HG02840 (cell line): ENCODE data around the gene TCAP.

Experiments
- ATAC-seq: cut with Tn5 transposase; IDR thresholded peaks from one replicate; pipeline ENCODE4 v1.9.1; 2021; ENCODE audit warnings: mild to moderate bottlenecking, moderate library complexity, moderate number of reproducible peaks; ENCODE audit not compliant: unreplicated experiment, low FRiP score

TCAP gene

DNA sequence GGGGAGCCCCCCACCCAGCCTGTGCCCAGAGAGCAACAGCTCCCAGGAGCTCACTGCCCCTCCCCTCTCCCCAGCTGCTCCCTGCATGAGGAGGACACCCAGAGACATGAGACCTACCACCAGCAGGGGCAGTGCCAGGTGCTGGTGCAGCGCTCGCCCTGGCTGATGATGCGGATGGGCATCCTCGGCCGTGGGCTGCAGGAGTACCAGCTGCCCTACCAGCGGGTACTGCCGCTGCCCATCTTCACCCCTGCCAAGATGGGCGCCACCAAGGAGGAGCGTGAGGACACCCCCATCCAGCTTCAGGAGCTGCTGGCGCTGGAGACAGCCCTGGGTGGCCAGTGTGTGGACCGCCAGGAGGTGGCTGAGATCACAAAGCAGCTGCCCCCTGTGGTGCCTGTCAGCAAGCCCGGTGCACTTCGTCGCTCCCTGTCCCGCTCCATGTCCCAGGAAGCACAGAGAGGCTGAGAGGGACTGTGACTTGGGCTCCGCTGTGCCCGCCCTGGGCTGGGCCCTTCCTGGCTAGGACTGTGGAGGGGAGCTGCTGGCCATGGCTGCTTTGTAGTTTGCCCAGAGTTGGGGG, 584 bp downstream of the TCAP start:
- ATAC-seq: no peak

DNA sequence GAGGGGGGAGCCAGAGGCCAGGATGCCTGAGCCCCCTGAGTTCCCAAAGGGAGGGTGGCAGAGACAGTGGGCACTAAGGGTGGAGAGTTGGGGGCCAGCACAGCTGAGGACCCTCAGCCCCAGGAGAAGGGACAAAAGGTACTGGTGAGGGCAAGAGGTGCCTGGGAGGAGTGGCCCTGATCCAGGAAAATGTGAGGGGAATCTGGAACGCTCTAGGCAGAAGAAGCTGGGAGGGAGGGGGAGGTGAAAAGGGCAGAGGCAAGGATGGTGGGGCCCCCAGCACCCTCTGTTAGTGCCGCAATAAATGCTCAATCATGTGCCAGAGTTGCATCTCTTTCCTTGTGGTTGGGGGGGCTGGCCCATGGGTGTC, 1.1 kb downstream of the TCAP start:
- ATAC-seq: no peak

DNA sequence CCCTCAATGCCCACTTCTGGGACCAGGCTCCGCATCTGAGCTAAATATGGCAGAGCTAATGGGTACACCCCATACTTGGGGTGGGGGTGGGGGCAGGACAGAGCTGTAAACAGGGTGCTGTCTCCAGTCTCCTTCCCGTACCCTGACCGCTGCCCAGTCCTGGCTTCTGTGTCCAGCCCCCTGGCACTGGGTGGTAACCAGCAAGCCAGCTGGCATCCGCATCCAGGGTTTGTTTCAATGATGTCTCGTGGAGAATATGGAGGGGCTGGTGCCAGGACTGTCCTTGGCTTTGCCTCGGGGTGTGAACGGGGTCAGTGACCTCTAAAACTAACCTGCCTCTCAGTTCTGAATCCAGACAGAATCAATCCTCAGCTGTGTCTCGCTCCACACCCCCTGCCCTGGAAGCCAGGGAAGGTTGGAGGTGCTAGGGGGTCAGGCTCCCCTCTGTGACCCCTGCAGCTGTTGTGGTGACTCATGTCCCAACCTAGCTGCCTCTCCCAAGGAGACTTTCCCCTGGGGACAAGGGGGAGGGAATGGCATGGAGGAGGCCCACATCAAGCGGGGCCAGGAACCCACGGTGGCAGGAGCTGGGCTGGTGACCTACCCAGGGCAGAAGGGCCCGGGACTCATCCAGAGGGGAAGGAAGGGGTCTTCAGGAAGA, 1.6 kb downstream of the TCAP start:
- no peak for ATAC-seq

DNA sequence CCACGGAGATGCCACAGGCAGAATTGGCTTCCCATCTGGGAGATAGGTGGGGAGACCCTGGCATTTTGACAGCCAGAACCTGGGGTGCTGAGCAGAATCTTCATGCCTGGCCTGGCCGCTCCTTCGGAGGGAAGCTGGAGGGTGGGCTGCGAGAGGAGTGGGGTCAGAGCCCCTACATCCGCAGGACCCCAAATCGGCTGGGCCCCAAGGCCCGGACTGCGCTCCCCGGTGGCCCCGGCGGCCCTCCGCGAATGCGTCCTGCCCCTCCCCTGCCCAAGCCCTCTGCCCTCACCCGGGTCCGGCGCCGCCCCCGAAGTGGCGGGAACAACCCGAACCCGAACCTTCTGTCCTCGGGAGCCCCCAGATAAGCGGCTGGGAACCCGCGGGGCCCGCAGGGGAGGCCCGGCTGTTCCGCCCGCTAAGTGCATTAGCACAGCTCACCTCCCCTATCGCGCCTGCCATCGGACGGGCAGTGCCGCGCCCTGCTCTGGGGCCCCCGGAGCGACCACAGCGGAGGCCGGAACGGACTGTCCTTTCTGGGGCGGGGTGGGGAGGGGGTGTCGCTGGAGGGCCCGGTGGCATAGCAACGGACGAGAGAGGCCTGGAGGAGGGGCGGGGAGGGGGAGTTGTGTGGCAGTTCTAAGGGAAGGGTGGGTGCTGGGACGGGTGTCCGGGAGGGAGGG, 2.3 kb downstream of the TCAP start:
- ATAC-seq: no peak

DNA sequence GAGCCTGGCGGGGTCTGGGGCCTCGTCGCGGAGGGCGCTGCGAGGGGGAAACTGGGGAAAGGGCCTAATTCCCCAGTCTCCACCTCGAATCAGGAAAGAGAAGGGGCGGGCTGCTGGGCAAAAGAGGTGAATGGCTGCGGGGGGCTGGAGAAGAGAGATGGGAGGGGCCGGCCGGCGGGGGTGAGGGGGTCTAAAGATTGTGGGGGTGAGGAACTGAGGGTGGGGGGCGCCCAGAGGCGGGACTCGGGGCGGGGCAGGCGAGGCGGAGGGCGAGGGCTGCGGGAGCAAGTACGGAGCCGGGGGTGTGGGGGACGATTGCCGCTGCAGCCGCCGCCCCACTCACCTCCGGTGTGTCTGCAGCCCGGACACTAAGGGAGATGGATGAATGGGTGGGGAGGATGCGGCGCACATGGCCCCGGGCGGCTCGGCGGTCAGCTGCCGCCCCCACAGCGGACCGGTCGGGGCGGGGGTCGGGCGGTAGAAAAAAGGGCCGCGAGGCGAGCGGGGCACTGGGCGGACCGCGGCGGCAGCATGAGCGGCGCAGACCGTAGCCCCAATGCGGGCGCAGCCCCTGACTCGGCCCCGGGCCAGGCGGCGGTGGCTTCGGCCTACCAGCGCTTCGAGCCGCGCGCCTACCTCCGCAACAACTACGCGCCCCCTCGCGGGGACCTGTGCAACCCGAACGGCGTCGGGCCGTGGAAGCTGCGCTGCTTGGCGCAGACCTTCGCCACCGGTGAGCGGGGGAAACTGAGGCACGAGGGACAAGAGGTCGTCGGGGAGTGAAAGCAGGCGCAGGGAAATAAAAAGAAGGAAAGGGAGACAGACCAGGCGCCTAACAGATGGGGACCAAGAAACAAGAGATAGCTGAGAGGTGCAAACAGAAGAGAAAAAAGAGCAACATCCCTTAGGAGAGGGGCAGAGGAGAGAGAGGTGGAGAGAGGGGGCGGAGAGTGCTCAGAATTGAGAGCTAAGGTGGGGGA, 3.1 kb downstream of the TCAP start, which contains the start of gene PNMT:
TSS of gene PNMT (plus strand) at position 509 of the 980 bp plus-strand sequence. CDS start at position 532, 23 bp downstream.
- no peak for ATAC-seq

DNA sequence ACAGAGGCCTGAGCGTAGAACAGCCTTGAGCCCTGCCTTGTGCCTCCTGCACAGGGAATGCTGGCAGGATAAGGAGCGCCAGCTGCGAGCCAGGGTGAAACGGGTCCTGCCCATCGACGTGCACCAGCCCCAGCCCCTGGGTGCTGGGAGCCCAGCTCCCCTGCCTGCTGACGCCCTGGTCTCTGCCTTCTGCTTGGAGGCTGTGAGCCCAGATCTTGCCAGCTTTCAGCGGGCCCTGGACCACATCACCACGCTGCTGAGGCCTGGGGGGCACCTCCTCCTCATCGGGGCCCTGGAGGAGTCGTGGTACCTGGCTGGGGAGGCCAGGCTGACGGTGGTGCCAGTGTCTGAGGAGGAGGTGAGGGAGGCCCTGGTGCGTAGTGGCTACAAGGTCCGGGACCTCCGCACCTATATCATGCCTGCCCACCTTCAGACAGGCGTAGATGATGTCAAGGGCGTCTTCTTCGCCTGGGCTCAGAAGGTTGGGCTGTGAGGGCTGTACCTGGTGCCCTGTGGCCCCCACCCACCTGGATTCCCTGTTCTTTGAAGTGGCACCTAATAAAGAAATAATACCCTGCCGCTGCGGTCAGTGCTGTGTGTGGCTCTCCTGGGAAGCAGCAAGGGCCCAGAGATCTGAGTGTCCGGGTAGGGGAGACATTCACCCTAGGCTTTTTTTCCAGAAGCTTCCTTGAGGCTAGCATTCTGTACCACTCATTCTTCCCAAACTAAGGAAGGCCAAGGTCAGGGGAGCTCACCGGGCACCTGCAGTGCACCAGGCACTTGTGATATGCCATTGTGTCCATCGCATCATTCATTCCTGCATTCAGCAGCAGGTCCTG, 5.0 kb downstream of the TCAP start:
- ATAC-seq: no peak

DNA sequence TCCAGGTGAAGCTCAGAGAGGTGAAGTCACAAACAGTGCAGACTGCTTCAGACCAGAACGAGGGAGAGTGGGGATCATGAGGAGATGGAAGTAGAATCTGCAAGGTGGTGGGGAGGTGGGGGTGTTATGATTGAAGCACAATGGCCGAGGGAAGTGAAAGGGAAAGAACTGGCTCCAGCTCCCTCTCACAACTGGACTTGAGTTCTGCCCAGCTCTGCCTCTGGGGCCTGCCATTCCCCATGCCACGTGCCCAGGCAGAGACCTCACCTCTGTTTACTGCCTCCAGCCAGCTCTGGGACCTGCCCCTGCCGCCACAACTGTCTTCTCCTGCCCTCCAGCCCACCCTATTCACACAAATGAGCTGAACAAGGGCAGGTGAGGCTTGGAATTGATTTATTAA, 5.6 kb downstream of the TCAP start:
- no peak for ATAC-seq

DNA sequence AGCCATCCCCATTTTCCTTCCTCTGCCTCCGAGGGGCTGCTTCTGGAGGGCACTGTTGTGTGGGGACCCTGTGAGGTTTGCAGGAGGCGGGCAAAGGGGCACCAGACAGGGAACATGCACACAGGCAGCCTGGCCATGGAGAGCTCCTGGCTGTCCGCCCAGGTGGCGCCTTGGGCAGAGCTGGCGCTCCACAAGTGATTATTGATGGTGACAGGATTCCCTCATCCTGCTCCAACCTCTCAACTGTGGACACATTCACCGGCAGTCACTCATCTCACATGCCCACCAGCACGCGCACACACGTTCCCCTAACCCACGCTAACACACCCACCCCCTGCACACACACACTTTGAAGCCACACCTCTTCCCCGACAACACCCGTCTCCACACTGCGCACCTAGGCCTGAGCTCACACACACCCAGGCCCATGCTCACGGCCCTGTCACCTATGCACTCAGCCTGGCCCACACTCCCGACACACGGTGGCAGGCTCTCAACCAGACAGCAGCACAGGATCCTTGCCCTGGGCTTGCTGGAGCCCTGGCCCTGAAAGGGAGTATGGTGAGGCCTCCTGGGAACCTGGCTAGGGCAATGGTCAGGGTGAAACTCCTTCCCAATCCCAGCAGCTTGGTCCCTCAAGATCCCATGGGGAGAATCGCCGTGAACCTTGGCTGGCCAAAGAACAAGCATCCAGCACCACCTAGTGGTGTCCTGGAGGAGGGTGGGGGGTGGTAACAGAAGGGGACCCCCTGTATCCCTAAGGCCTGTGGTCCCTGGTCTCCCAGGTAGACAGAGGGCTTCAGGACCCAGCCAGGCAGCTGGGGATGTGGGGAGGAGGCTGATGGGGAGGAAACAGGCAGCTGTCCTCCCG, 6.7 kb downstream of the TCAP start:
- no peak for ATAC-seq

DNA sequence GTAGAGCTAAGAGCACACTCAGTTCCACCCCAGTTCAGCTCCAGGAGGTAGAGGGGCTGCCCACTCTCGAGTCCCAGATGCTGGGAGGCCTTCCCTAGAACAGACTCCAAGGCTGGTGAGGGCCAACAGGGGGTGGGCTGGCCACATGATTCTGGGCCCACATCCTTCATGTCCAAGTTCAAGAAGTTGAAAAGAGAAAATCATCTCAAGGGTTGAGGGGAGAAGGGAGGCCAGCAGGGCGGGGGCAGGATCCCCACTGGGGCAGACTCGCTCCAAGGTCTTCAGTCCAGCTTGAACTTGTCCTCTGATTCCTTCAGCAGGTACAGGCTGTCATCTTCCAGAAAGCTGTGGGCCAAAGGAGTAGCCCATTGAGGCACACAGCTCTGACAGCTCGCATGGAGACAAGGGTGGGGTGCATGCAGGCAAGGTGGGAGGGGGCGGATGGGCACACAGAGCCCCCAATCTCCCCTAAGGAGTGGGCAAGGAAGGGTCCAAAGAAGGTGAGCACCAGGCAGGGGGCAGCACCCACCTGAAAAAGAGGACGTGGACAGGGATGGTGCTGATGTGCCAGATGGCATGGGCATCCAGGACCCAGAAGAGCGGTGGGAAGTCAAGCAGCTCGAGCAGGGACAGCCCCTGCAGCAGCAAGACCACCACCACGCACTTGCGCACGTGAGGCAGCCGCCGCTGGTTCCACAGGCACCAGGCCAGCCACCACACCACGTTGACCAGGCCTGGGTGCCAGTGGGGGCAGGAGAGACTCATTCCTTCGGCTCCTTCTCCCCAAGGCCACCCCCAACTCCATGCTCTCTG, 7.6 kb downstream of the TCAP start:
- no peak for ATAC-seq

DNA sequence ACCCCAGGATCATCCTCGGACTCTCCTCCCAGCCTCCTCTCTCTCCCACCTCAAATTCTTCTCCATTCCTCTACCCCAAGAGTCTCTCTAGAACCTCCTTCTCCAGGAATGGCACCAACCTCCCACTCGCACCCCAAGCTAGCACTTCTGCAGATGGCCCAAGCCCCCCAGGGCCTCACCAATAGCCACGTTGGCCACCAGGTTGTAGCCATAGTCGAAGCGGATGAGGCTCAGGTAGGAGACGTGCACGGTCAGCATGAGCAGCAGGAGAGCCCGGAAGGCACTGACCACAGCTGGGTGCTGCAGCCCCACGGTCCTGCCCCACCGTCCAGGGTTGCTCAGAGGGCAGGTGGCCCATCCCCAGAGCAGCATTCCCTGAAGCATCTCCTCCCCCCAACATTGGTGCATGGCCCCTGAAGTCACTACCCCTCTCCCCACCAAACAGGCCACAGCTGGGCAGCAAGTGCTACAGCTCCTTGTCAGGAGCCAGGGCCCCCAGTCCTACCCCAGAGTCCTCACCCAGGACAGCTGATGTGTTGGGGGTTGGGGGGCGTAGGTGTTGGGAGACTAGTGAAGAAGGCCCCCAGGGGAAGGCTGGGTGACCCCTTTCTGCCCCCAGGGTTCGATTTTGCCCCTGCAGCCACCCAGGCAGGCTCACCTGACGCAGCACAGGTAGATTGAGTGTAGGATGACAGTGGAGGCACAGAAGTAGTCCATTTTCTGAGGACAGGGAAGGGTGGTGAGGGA, 8.4 kb downstream of the TCAP start:
- no peak for ATAC-seq

DNA sequence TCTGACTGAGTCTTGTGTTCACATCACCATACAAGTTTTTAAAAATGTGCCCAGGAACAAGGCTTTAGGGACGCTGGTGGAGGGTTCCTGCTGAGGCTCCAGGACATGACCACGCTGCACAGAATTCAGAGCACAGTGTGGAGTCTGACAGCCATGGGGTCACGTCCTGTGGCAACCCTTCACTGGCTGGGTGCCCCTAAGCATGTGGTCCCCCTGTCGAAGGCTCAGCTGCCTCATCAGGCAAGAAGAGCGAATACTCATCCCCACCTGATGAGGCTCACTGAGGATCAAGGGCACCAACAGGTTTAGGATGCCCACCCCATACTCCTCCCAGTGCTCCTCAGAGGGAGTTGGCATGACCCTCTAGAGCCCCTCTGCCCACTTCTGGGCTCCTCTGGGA, 9.0 kb downstream of the TCAP start:
- no peak for ATAC-seq

DNA sequence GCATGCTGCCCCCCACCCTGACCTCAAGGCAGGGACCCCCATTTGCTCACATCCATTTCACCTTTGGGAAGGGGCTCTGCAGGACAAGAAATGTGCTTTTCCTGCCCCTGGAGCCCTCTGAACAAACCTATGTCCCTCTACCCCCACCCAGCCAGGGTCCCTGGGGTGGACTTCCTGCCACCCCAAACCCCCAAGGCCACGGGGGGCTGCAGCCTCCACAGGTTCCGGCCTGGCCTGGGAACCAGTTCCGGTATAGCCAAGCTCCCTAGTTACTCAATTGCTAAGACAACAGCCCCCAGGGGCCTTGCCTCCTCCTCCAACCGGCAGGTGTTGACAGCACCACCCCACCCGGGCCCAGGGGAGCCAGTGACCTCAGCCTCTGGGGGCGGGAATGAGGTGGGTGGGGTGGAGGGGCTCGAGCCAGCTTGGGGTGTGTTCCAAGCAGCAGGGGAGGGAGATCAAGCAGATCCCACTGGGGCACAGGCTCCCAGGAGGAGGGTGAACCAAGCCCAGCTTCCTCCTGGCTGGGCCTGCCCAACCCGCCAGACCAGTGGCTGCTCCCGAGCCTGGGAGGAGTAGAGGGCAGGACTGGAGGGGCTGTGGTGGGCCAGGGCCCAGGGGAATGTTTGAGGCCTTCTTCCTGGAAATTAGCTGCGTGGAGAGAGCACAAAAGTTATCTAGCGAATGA, 9.7 kb downstream of the TCAP start:
- ATAC-seq: no peak

DNA sequence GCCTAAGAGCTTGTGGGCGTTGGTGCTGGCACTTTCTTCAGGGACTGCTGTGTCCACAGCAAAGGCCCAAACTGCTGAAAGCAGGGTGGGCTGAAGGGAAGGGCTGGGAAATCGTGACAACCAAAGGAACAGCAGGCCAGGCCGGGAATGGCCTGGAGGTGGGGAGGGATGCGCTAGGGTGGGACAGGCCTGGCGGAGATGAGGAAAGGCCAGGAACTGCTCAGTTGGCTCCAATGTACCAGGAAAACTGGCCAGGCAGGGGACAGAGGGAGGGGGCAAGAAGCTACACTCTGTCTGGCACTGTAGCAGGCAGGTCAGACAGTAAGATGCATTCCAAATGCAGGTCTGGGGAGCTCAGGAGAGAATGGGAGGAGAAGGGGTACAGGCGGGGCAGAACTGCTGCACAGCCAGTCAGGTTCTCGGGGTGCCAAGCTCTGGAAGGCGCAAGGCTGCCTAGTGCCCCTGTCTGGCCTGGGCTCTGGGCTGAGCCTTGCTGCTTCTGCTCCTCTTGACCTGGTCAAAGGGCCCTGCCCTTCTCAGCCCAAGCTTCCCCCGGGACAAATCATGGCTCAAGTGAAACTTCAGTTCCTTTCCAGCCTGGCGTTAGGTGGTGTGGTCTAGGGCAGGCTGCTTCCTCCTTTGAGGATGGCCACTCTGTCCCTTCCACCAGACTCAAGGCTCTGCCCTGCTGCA, 10.4 kb downstream of the TCAP start:
- no peak for ATAC-seq

DNA sequence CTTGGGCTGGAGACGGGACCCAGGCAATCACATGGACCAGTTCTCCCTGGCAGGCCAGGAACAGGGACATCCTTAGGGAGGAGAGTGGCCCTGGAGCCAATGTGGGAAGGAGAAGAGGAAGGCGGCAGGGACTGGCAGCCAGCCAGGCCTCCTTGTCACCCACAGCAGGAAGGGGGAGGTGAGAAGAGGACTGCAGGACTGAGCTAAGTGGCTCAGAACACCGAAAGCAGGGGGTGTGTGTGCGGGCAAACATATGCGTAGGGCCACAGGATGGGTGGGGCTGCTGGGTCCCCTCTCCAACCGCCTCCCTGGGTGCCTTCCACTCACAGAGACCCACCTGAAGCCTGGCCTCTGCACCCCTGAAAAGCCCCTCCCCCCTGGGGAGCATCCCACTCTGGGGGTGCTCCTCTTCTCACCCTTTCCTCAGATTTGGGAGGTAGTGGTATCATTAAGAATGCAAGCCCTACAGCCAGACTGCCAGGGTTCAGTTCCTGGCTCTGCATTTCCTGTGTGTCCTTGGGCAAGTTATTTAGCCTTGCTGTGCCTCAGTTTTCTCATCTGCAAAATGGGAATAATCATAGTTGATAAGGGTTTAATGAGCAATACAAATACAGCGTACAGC, 11.2 kb downstream of the TCAP start:
- ATAC-seq: no peak

DNA sequence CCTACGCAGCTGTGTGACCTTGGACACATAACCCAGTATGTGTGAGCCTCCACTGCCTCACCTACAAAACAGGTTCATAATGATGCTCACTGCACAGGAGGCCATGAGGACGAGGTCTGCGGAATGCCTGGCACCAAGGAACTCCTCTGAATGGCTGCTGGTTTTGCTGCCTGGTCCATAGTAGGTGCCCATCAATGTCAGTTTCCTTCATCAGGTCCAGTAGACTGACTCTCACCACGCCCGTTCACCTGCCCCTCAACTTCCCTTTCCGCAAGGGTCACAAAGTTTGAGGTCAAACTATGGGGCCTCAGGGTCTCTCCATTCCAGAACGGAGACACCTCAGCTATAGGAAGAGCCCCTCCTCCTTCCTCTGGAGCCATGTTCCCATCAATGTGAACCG, 11.9 kb downstream of the TCAP start:
- no peak for ATAC-seq
